H9 (cell line): ENCODE measurements around the gene FRS3. TPM values are rescaled to one million over a fixed set of nuclear protein-coding genes. Genes with fewer than 3 reads are reported as not detected.

Source experiments
- DNase-seq: peaks from one replicate; pipeline ENCODE4 v3.0.0-alpha.2; 2017
- H2AFZ ChIP-seq: one replicate; pipeline ENCODE4 v1.6.1; 2013; ENCODE audit warnings: mild to moderate bottlenecking, low read length, control low read depth, moderate library complexity
- H2AK5ac ChIP-seq: 2 replicates; pipeline ENCODE4 v1.6.1; 2013; ENCODE audit warnings: low read length, control low read depth, mixed read lengths; ENCODE audit not compliant: insufficient read length
- H2BK120ac ChIP-seq: one replicate; pipeline ENCODE4 v1.6.1; 2013; ENCODE audit warnings: low read depth, mild to moderate bottlenecking, low read length, control low read depth, inconsistent platforms; ENCODE audit not compliant: poor library complexity, severe bottlenecking
- H2BK12ac ChIP-seq: 2 replicates; pipeline ENCODE4 v1.6.1; 2013; ENCODE audit warnings: low read length, control low read depth, mixed read lengths, low read depth; ENCODE audit not compliant: insufficient read length
- H2BK15ac ChIP-seq: 2 replicates; pipeline ENCODE4 v1.6.1; 2013; ENCODE audit warnings: low read depth, low read length, control low read depth
- H2BK20ac ChIP-seq: one replicate; pipeline ENCODE4 v1.6.1; 2013; ENCODE audit warnings: low read depth, mild to moderate bottlenecking, low read length, control low read depth, inconsistent platforms; ENCODE audit not compliant: poor library complexity, severe bottlenecking
- H2BK5ac ChIP-seq: 2 replicates; pipeline ENCODE4 v1.6.1; 2013; ENCODE audit warnings: low read length, control low read depth, mixed read lengths; ENCODE audit not compliant: insufficient read length
- H3K14ac ChIP-seq: 2 replicates; pipeline ENCODE4 v1.6.1; 2013; ENCODE audit warnings: low read length, control low read depth; ENCODE audit not compliant: insufficient read depth
- H3K18ac ChIP-seq: 2 replicates; pipeline ENCODE4 v1.6.1; 2013; ENCODE audit warnings: low read depth, mild to moderate bottlenecking, mixed read lengths, low read length, control low read depth; ENCODE audit not compliant: insufficient read length
- H3K23ac ChIP-seq: 2 replicates; pipeline ENCODE4 v1.6.1; 2013; ENCODE audit warnings: low read length, control low read depth, mixed read lengths, low read depth; ENCODE audit not compliant: insufficient read length
- H3K23me2 ChIP-seq: 2 replicates; pipeline ENCODE4 v1.6.1; 2013; ENCODE audit warnings: low read depth, mild to moderate bottlenecking, mixed read lengths, low read length, control low read depth; ENCODE audit not compliant: insufficient read length, poor library complexity, severe bottlenecking
- H3K27ac ChIP-seq: 2 replicates; pipeline ENCODE4 v1.5.1; 2013; ENCODE audit warnings: low read length, control low read depth, mixed read lengths, low read depth; ENCODE audit not compliant: insufficient read length
- H3K27me3 ChIP-seq: 2 replicates; pipeline ENCODE4 v1.6.1; 2013; ENCODE audit warnings: low read length, control low read depth, inconsistent platforms; ENCODE audit not compliant: insufficient read depth
- H3K4ac ChIP-seq: 2 replicates; pipeline ENCODE4 v1.6.1; 2013; ENCODE audit warnings: low read depth, mild to moderate bottlenecking, control low read depth, inconsistent platforms, low read length, moderate library complexity
- H3K4me1 ChIP-seq: 2 replicates; pipeline ENCODE4 v1.6.1; 2013; ENCODE audit warnings: low read length, control low read depth, inconsistent platforms; ENCODE audit not compliant: insufficient read depth
- H3K4me2 ChIP-seq: 2 replicates; pipeline ENCODE4 v1.6.1; 2013; ENCODE audit warnings: low read length, control low read depth, mixed read lengths; ENCODE audit not compliant: insufficient read length, insufficient read depth
- H3K56ac ChIP-seq: 2 replicates; pipeline ENCODE4 v1.6.1; 2013; ENCODE audit warnings: low read depth, mild to moderate bottlenecking, mixed read lengths, low read length, control low read depth; ENCODE audit not compliant: insufficient read length
- H3K79me1 ChIP-seq: 2 replicates; pipeline ENCODE4 v1.6.1; 2013; ENCODE audit warnings: low read depth, mild to moderate bottlenecking, moderate library complexity, low read length, control low read depth, inconsistent platforms; ENCODE audit not compliant: insufficient read depth, poor library complexity, severe bottlenecking
- H3K79me2 ChIP-seq: 2 replicates; pipeline ENCODE4 v1.6.1; 2013; ENCODE audit warnings: low read length, control low read depth, inconsistent platforms; ENCODE audit not compliant: insufficient read depth
- H3K9ac ChIP-seq: 2 replicates; pipeline ENCODE4 v1.6.1; 2013; ENCODE audit warnings: low read length, control low read depth, mixed read lengths; ENCODE audit not compliant: insufficient read length; ENCODE audit errors: extremely low read depth
- H3K9me3 ChIP-seq: one replicate; pipeline ENCODE4 v1.6.1; 2013; ENCODE audit warnings: low read depth, low read length, inconsistent platforms; ENCODE audit not compliant: control insufficient read depth
- H3T11ph ChIP-seq: one replicate; pipeline ENCODE4 v1.6.1; 2013; ENCODE audit warnings: mild to moderate bottlenecking, low read length, control low read depth, inconsistent platforms
- H4K20me1 ChIP-seq: one replicate; pipeline ENCODE4 v1.6.1; 2013; ENCODE audit not compliant: control insufficient read depth, insufficient read length, insufficient read depth
- H4K5ac ChIP-seq: 2 replicates; pipeline ENCODE4 v1.6.1; 2013; ENCODE audit warnings: low read depth, mild to moderate bottlenecking, mixed read lengths, low read length, control low read depth; ENCODE audit not compliant: insufficient read length
- H4K8ac ChIP-seq: replicated peaks from 2 replicates; pipeline ENCODE4 v1.6.1; 2013; ENCODE audit warnings: low read length, control low read depth, mixed read lengths, low read depth; ENCODE audit not compliant: insufficient read length
- H4K91ac ChIP-seq: 2 replicates; pipeline ENCODE4 v1.6.1; 2013; ENCODE audit warnings: low read depth, mild to moderate bottlenecking, moderate library complexity, mixed read lengths, low read length, control low read depth; ENCODE audit not compliant: insufficient read length
- H3K27ac Mint-ChIP-seq, 3 experiments: 2 replicates in 2 of 3; 3 replicates in 1 of 3; pipeline ENCODE4 v1.8.0; 2020 to 2021; ENCODE audit warnings: mixed read lengths in 3 of 3, mild to moderate bottlenecking in 1 of 3, moderate library complexity in 1 of 3
- H3K27me3 Mint-ChIP-seq: 2 replicates; pipeline ENCODE4 v1.8.0; 2021; ENCODE audit warnings: low read depth, mild to moderate bottlenecking, moderate library complexity, mixed read lengths
- H3K36me3 Mint-ChIP-seq, 3 experiments: 2 replicates in 2 of 3; 3 replicates in 1 of 3; pipeline ENCODE4 v1.8.0; 2020 to 2021; ENCODE audit warnings: low read depth in 3 of 3, mixed read lengths in 3 of 3; ENCODE audit not compliant: insufficient read depth in 1 of 3
- H3K4me1 Mint-ChIP-seq, 2 experiments: 2 replicates each; pipeline ENCODE4 v1.8.0; 2020; ENCODE audit warnings: mixed read lengths in 2 of 2
- H3K4me3 Mint-ChIP-seq, 2 experiments: 2 replicates in 1 of 2; 3 replicates in 1 of 2; pipeline ENCODE4 v1.8.0; 2020 to 2021; ENCODE audit warnings: mild to moderate bottlenecking in 2 of 2, mixed read lengths in 2 of 2, moderate library complexity in 1 of 2
- H3K9me3 Mint-ChIP-seq, 2 experiments: 2 replicates in 1 of 2; 3 replicates in 1 of 2; pipeline ENCODE4 v1.8.0; 2020; ENCODE audit warnings: mild to moderate bottlenecking in 2 of 2, mixed read lengths in 2 of 2, moderate library complexity in 1 of 2
- CTCF ChIP-seq: fragments of 200-600 bp; sonication (generic); conservative IDR thresholded peaks from 3 replicates; pipeline ENCODE4 v1.8.0; 2021; ENCODE audit warnings: antibody characterized with exemption, mild to moderate bottlenecking
- WGBS: extraction: QIAGEN DNeasy Blood & Tissue Kit; methylation state at CpG from one replicate; pipeline ENCODE4 v1.1.7; 2013; ENCODE audit warnings: missing lambda C conversion rate, low lambda C conversion rate, mixed read lengths; ENCODE audit not compliant: insufficient read length; ENCODE audit errors: extremely low coverage; 5-methylcytosine and 5-hydroxymethylcytosine counted together
- total RNA-seq: library from RNA; stranded (reverse); gene quantifications from 2 replicates; pipeline ENCODE4 v1.2.1, GENCODE V29; 2021

FRS3 gene
- total RNA-seq, 1 experiment from 2014 or later = 4.8 TPM

GRCh38 chr6:41730531-41731436 lies 48.9 kb downstream of the FRS3 start:
- Mint-ChIP-seq H3K4me1 (peaks cover 44 to 48% of the 10 kb centered on the region in 2 experiments), H3K9me3 (no peaks in the 10 kb centered on the region), H3K27ac (no peak overlapping the region), H3K36me3 (no peaks in the 10 kb centered on the region), H3K27me3 (peaks cover 32% of the 10 kb centered on the region), H3K4me3 (no peak overlapping the region)
- Histone ChIP-seq H3K4ac (no peak overlapping the region), H3T11ph (no peak overlapping the region), H3K23me2 (peaks cover 12% of the 10 kb centered on the region), H2BK15ac (no peak overlapping the region), H2BK120ac (no peak overlapping the region), H3K23ac (no peak overlapping the region), H4K8ac (no peak overlapping the region), H3K27me3 (no peaks in the 10 kb centered on the region), H3K18ac (no peak overlapping the region), H3K79me1 (no peaks in the 10 kb centered on the region), H3K9ac (no peak overlapping the region), H3K56ac (no peak overlapping the region), H3K27ac (no peak overlapping the region), H4K91ac (no peak overlapping the region), H3K4me2 (no peak overlapping the region), H3K4me1 (peaks cover 11% of the 10 kb centered on the region; the same call in 1 of the 2 replicates), H3K79me2 (no peaks in the 10 kb centered on the region), H2AFZ (no peak overlapping the region), H4K5ac (no peak overlapping the region), H2BK12ac (no peak overlapping the region), H3K14ac (no peak overlapping the region), H2BK20ac (no peak overlapping the region), H2AK5ac (no peak overlapping the region), H2BK5ac (no peak overlapping the region), H3K9me3 (no peaks in the 10 kb centered on the region), H4K20me1 (no peaks in the 10 kb centered on the region)
- no peak for DNase-seq
- no CpG with 5 or more reads among the region's 9 CpGs for WGBS
- no peak for TF ChIP-seq CTCF
